Muscle of back (tissue), 11 donors: ENCODE measurements around the gene VSIG10L. TPM values are rescaled to one million over a fixed set of nuclear protein-coding genes. Genes with fewer than 3 reads are reported as not detected.

ENCODE experiments used
- DNase-seq, 3 donors: peaks; one replicate each; pipeline versions ENCODE4 v3.0.0 to v3.0.0-alpha.2; 2013
- polyA plus RNA-seq, 10 donors: library from polyadenylated mRNA; unstranded; fragments of 120-200 nt; gene quantifications; one replicate each; pipeline ENCODE4 v1.2.1, GENCODE V29; 2013; ENCODE audit not compliant: insufficient read length in 10 of 10

The VSIG10L gene
- polyA plus RNA-seq, 10 donors: 0.99 to 1.7 (median 1.2) TPM

DNA sequence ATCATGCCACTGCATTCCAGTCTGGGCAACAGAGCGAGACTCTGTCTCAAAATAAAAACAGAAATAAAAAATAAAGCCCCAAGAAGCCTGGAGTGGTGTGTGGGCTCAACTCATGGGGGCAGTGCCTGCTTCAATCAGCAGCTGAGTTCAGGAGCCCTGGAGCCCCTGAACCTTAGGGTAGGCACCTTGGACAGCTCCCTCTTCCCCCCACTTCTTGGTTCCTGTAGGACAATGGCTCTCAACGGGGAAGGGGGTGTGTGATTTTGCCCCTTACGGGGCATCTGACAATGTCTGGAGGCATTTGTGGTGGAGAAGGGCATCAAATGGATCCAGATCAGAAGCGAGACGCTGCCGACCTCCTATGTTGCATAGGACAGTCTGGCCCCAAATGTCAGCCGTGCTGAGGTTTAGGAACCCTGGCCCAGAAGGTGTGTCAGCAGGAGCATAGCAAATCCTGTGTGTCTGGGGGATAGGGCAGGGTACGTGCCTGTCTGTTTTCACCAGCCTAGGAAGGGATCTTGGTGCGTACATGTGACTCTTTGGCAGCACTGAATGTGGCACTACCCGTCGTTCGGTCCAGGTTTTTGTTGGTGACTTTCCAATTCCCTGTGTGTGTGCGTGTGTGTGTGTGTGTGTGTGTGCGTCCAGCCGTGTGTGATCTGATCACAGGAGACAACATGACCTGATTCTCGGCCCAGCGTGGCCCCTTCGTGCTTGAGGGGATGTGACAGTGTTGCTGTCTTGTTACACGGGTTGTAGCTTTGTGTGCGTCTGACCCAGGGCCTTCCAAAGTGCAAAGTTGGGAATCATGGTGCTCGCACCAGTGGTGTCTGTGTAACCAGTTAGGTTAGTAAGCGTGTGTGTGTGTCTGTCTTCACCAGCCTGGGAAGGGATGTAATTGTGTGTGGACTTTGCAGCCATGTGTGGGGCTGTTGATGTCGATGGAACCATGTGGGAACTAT lies 23.0 kb downstream of the VSIG10L start:
- no peak for DNase-seq

DNA sequence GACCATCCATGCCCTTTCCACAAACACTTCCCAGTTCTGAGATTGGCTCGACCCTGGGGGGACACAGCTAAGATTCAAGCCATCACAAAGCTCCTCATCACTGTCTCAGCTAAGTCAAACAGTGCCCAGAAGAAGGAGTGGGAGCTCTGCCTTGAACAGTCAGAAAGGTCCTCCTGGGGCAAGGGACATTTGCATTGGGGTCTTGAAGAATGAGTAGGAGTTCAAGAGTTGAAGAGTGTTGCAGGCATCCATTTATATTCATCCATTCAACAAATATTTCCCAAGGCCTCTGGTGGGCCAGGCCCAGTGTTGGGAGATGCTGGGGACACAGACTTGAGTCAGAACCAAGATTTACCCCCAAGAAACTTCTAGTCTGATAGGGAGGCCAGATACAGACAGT lies 24.0 kb downstream of the VSIG10L start:
- DNase-seq: no peak

DNA sequence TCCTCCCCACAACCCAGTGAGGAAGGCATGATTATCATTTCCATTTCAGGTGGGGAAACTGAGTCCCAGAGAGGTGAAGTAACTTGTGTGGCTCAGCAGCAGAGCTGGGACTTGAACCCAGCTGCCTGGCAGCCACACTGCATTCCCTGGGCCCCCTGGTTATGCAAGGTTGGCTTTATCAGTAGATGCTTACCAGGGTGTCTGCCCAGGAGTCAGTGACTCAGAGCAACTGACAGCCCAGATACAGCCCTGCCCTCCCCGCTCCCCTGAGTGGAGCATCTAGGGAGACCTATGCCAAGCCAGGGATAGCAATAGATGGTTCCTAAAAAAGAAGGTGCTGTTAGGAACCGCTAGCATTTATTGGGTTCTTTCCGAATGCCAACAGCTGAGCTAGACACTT lies 24.6 kb downstream of the VSIG10L start:
- DNase-seq: no peak

DNA sequence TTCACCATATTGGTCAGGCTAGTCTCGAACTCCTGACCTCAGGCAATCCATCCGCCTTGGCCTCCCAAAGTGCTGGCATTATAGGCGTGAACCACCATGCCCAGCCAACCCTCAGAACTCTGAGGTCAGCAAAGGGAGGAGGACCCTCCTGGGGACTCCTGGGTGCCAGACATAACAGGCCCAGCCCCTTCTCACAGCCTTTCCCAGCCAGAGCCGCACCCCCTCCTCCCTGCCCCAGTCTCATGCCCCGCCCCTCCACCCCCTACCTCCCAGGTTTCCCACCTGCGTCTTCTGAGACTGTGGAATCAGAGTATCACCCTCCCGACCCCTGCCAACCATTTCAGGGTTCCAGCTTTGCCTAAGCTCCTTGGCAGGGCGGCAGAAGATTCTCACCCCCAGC lies 25.3 kb downstream of the VSIG10L start:
- no peak for DNase-seq

DNA sequence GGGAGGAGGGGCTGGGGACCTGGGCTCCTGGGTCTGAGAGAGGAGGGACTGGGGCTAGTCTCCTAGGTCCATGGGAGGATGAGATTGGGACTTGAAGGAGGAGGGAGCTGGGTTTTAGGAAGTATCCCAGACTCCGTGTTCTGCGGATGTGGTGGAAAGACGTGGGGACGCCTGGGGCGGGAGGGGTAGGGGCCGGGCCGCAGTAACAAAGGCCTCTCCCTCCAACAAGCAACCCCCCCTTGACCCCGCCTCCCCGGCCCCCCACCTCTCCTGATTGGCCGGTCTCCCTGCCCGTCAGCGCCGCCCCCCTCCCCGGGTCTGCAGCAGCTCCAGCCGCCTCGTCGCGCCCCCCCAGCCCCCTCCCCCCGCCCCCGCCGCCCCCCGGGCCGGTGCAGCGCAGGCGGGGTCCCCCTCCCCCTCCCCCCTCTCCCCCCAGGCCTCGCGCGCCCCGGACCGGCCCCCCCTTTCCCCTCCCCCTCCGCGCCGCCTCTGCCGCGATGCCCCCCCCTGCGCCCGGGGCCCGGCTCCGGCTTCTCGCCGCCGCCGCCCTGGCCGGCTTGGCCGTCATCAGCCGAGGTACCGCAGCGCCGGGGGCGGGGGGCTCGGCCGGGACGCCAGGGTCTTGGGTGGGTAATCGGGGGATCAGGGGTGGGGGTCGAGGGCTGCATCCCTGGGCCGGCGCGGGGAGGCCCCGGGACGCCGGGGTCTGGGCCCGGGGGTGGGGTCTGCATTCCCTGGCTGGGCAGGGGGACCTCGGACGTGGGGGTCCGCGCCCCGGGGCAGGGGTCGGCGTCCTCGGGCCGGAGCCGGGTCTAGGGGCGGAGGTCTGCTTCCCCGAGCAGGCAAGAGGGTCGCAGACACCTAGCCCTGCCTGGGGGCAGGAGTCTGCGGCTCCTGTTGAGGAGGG lies 30.3 kb downstream of the VSIG10L start, which contains the start of gene IGLON5:
Gene IGLON5 (plus strand): TSS at position 294 of the 907 bp plus-strand sequence. CDS start 204 bp downstream, at position 498.
- no peak for DNase-seq

DNA sequence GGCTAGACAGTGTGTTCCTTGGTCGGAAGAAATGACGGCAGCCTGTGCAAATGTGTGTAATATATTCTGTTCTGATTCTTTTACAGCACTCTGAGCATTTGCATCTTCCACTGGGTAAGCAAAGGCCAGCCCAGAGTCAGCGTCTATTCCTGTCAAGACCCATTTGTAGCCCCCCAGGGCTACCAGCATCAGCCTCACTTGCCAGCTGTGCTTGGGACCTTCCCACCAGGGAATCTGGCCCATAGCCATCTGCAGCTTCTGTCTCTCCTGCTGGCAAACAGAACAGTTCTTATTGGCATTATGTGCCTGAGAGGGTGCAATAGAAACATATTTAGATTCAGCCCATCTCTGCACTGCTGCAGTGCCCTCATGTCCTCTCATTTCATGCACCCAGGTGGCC lies 36.5 kb downstream of the VSIG10L start:
- DNase-seq: no peak

DNA sequence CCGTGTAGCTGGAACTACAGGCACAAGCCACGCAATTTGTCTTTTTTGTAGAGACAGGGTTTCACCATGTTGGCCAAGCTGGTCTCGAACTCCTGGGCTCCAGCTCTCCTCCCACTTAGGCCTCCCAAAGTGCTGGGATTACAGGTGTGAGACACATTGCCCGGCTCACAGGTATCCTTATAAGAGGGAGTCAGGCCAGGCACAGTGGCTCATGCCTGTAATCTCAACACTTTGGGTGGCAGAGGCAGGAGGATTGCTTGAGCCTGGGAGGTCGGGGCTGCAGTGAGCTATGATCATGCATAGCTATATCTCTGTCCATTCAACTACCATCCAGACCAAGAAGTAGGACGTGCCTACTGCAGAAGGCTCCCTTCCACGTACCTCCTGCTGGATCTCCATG lies 40.7 kb downstream of the VSIG10L start:
- no peak for DNase-seq

DNA sequence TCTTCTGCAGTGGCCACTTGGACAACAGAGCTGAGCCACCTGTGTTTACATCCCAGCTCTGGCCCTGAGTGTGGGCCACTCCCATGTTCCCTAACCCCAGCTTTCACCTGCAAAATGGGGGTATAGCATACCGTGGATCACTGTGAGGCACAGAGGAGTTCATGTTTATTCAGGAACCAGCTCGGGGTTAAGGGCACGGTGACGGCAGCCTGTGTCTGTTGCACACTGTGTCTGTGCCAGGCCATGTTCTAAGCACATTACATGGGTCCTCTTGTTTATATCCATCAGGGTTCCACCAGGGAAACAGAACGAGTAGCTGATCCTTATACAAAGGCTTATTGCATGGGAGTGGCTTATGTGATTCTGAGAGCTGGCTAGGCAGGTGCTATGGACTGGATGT lies 44.5 kb downstream of the VSIG10L start:
- DNase-seq: no peak

DNA sequence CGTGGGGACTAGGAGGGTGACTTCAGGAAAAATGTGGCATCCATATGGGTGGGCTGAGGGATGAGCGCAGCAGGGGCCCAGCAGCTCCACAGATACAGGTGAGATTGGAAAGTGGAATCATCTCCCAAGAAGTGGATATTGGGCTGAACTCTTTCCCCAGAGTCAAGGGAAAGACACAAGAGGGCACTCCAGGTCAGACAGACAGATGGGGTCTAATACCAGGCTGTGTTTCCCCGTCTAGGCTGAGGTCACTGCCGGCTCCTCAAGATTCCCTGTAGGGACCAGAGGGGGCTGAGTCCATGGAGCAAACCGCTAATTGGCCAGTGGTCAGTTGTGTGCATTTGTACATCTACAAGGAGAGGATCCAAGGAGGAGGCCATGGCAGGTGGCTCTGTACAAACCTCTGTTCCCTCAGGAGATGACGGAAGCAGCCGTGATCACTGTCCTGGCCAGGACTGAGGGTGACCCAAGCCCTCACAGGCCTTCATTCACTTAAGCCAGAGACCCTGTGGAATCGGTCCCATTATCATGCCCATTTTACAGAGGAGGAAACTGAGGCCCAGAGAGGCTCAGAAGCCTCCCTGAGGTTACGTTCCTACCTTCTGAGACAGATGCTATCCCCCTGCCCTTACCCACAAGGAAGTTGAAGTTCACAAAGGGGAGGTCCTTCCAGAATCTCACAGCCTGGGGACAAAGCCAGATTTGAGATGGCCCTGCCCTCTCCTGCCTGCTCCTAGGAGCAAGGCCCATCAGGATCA lies 45.4 kb downstream of the VSIG10L start:
- no peak for DNase-seq

DNA sequence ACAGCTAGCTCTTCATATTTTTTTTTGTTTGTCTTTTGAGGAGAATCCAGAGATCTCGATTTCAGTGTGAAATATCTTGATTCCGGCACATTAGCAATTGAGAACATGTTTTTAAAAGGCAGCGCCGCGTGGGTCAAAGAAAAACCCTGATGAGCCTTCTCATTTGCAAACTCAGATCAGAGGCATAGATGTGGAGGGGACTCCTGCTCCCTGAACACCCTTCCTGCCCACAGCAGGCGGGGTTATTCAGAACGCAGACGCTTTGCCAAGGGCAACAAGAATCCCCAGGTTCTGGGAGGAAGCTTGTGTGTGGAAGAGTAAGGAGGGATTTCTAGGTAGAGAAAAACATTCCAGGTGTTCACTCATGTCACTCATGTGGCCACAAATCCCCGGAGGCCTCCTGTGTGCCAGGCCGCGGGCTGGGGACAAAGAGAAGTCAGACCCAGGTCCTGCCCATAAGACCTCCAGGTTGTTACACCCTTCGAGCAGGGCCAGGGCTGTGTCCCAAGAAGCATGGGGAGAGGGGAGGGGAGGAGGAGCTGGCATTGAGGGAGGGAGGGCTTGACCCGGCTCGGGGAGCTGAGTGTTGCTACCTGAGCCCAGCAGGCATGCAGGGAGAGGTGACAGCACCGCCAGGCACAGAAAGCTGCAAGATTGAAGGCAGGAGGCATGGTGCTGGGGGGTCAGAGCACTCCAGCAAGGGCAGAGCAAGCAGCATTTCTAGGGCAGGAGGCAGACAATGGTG lies 46.4 kb downstream of the VSIG10L start:
- DNase-seq: no peak

DNA sequence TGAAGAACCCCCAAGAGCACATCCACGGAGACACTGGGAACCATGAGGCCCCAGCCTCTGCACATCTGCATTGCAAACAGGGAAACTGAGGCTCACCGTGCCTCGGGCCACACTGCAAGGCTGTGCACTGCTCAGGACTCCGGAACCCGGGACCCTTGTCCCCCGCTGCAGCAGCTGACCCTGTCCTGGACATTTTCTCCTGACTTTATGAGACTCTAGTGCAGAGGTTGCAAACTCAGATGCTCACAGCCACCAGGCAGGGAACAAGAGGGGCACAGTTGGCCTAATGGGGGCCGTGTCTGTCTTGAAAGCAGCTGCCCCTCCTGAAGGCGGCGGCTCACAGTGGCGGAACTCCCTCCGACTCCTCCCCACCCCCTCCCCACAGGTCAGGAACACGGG lies 47.0 kb downstream of the VSIG10L start:
- DNase-seq: no peak

DNA sequence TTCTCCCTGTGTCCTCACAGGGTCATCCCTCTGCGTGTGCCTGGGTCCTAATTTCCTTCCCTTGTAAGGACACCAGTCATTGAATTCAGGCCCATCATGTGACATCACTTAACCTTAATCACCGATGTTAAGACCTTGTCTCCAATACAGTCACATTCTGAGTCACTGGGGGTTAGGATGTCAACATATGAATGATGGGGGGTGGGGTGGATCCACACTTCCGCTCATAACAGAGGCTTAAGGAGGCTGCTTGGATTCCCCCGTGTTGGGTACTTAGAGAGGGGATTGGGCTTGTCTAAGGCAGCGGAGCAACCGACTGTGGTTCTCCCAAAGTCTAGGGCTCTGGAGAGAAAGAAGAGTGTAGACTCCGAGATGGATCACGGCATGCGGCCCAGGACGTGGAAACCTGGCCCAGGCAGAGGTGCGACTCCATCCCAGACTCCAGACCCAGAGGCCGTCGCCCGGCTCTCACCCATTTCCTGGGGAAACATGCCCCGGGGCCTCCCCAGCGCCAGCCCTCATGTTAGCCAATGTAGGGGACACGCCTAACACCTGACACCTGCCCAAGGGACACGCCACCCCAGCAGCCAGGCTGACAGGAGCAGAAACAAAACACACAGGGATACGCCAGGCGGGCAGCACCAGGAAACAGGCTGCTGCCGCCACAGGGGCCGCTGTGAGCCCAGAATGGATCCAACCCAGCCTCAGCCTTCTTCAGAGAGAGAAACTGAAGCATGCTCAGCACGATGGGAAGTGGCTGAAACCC lies 47.5 kb downstream of the VSIG10L start:
- DNase-seq: no peak

DNA sequence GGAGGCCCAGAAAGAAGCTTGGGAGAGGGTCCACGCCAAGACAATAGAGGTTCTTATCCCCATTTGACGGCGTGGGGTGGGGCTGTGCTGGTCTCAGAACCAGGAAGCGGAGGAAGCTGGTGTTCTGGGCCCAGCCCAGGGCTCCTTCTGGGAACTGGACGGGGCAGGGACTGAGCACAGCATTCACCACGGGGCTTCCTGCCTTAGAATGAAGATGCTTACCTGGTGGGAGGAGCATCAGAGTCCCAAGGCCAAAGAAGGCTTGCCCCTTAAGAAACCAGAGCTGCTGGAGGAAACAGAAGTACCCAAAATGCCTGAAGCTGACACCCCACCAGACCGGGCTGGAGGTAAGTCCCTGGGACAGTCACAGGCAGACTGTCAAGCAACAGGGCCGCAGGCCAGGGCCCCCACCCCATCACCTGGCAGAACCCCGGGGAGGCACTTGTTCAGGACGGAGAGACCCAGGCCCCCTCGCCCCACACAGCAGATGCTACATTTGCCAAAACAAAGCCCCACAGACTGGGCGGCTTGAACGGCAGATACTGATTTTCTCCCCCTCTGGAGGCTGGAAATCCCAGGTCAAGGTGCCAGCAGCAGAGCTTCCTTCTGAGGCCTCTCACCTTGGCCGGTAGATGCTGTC lies 48.2 kb downstream of the VSIG10L start:
- DNase-seq: no peak

DNA sequence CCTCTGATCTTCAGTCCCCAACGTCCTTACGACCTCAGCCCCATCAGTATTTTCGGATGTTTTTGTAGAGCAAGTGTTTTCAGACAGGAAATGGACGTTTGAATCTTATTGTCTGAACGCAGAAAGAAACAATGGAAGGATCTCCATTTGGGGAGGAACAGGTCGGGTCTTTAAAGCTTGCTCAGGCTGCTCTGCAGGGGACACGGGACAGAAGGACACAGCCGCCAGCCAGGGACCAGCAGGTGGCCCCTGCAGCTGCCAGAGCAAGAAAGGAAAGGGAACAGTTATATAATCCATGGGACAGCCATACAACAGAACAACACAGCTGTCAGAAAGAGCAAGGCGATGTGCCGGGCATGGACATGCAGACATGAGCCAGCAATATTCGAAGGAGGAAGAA lies 49.0 kb downstream of the VSIG10L start:
- DNase-seq: peak in 2 of 3 donors; percentile 1 to 8

DNA sequence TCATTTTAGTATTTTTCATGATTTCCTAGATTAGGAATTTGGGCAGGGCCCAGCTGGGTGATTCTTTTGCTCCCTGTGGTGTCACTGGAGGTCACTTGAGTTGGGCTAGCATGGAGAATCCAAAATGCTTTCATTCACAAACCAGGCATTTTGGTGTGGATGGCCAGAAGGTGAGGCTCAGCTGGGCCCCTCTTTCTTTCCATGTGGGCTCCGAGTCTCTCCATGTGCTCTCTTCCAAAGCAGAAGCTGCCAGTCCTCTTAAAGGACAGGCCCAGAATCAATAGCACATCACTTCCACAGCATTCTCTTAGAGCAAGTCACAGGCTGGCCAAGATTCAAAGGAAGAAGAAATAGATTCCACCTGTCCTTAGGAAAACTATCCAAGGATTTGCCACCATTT lies 52.3 kb downstream of the VSIG10L start:
- DNase-seq: no peak

DNA sequence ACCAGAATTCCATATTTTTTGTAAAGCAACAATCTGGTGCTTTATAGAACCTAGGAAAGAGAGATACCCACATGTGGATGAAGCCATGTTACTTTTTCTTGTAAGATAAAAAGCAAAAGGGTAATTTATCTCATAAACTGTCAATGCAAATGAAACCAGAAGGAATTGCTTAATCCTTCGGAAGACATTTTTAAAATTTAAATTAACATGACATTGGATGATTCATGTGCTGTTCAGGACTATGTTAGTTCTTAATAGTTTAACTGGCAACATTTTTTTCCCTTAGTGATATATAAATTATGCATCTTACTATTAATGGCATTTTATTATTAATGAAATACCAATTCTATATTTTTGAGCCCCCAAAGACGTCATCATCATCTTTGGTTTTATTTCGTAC lies 56.3 kb downstream of the VSIG10L start:
- DNase-seq: no peak

DNA sequence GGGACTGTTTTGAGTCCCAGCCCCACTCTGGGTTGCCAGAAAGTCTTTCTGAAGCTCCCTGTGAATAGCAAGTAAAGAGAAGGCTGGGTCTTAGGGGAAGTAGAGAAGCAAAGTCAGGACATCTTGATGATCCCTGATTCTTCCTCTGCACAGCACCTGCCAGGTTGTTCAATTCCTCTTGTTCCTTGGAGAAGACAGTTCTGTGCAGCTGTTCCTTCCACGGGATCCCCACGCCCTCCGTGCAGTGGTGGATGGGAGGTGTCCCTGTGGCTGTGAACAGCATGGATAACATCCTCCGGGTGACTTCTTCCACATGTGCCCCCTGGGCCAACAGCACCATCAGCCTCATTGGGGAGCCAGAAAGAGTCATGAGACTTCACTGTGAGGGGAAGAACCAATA lies 59.6 kb downstream of the VSIG10L start:
- no peak for DNase-seq
